RPMI8226 (cell line): Measurements from ENCODE around the gene FAM135A.
"Not testable (repeated sequence)": the region's sequence is repeated elsewhere in the genome, so short reads cannot be mapped to it uniquely, and the experiment has no call there.

Experiments
- DNase-seq: peaks from one replicate; pipeline ENCODE4 v3.0.0-alpha.2; 2015

Gene FAM135A

DNA sequence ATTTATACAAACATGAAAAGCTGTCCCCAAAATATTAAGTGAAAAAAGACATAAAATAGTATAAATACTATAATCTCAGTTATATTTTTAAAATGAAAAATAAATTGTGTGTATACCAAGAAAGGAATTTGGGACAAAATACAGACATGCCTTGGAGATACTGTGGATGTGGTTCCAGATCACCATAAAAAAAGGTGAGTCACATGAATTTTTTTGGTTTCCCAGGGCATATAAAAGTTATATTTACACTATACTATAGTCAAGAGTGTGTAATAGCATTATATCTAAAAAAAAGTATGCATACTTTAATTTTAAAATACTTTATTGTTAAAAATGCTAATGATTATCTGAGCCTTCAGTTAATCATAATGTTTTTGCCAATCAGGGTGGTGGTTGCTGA is 136.0 kb downstream of the FAM135A start:
- no peak for DNase-seq

DNA sequence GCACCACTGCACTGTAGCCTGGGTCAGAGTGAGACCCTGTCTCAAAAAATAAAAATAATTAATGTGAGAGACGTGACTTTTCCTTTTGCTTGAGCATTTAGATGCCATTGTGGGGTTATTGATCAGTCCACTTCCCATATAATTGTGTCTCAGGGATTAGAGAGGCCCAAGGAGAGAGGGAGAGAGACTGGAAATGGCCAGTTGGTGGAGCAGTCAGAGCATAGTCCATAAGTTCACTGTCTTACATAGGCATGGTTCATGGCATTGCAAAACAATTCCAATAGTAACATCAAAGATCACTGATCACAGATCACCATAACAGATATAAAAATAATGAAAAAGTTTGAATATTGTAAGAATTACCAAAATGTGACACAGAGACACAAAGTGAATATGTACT is 138.3 kb downstream of the FAM135A start:
- DNase-seq, result no peak

DNA sequence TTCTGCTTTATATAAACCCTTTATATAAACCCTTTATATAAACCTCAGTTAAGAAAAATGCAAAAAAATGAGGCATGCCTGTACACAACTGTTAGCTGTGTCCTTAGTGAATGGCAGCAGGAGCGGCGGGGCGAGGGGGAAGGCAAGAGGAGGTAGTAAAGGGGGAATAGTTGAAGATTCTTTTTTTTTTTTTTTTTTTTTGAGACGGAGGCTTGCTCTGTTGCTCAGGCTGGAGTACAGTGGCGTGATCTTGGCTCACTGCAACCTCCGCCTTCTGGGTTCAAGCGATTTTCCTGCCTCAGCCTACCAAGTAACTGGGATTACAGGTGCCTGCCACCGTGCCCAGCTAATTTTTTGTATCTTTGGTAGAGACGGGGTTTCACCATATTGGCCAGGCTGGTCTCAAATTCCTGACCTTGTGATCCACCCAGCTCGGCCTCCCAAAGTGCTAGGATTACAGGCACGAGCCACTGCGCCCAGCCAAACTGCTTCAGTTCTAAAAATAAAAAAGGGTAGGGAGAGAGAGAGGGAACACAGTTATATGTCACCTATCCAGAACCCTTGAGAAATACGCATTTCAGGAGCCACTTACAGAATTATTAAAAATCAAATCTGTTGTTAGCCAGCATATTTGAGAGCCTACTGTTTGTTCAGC is 139.1 kb downstream of the FAM135A start:
- DNase-seq, result not testable (repeated sequence)

DNA sequence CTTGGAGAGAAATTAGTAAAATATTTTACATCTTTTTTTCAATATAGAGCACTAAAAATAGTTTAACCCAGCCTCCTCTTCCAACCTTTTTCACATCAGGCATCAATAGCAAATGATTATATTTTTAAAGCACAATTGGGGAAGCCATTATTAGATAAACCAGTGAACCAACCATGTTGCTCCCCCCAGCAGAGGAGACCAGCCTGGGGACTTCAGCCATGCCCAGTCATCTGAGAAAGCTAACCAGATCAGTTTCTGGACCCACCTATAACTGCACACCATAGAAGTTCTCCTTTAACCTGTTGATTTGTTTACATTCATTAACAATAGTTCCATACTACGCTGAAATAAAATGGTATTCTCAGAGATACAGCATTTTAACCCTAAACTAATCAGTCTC is 139.7 kb downstream of the FAM135A start:
- DNase-seq, result no peak

DNA sequence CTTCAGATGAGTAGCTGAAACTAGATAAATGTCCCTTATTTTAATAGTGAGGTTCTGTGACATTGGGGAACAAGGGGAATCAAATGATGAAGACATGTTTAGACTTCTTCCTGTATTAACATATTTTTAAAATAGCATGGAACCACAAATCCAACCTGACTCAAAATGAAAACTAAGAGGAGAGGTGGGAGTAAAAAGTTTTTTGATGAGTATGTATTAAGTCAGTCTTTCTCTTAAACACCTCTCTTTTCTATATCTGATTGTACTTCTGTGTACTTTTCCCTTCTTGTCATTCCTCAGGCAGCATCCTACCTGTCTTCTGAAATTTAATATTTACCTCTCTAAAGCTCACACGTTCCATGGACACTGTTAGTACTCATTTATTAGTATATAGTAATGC is 144.7 kb downstream of the FAM135A start:
- DNase-seq, result no peak

DNA sequence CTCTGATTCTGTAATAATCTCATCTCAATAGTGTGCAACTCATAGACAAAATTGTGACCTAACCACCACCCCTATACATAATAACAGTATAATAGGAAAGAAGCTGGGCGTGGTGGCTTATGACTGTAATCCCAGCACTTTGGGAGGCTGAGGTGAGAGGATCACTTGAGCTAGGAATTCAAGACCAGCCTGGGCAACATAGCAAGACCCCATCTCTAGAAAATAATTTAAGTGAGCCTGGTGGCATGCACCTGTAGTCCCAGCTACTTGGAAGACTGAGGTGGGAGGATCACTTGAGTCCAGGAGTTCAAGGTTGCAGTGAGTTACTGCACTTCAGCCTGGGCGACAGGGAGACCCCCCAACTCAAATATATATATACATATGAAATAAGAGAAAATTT is 149.1 kb downstream of the FAM135A start:
- DNase-seq, result not testable (repeated sequence)

DNA sequence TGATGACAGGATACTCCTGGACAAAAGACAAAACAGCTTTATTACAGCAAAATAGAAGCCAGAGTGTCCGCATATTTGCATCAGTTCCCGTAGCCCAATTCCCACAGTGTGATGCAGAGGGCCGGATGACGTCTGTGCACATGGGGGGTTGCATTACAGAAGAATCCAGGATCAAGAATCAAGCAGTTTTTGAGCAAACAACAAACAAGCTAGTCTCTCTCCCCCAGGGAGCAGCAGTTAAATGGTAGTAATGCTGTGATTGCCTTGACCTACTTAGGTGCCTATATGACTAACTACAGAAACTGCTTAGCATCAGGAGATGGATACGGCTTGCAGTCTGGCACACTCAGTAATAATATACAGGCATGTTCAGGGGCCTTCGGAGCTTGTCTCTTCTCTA is 150.2 kb downstream of the FAM135A start:
- DNase-seq, result no peak

DNA sequence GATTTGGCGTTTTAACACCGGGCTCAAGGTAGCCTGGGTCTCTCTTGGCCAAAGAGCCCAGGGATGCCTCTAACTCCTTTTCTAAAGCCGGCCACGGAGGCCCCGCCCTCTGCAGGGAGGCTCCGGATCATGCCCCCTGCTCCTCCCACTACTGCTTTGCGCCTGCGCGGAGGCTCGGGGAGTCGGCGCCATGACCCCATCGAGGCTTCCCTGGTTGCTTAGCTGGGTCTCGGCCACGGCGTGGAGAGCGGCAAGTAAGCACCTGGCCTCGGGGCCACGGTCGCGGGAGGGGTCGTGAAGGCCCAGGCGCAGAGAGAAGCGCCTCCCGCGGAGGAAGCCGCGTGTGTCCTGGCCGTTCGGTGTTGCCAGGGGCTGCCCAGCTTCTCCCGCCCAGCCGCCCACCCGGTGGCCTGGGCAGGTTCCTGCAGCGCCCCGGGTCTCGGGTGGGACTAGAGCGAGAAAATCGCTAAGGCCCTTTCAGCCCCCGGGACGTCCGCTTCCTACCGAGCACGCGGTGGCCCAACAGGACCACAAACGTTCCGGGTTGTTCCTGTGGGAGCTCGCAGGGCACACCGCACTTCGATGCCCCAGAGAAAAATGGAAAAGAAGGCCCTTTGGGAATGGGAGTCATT is 153.6 kb downstream of the FAM135A start, which contains the start of gene SDHAF4:
Gene SDHAF4, plus strand, starts transcription at position 180 of the 632 bp plus-strand sequence. Its CDS starts 11 bp downstream, at position 191.
- peak; percentile 99 for DNase-seq

DNA sequence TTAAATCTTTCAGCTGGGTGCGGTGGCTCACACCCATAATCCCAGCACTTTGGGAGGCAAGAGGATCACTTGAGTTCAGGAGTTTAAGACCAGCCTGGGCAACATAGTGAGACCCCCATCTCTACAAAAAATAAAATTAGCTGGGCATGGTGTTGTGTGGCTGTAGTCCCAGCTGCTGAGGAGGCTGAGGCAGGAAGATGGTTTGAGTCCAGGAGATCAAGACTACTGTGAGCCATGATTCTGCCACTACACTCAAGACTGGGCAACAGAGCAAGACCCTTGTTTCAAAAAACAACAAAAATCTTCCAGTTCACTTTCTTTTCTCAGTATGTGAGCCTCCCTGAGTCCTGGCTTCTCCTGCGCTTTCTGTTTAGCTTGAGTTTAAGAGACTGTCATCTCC is 161.3 kb downstream of the FAM135A start:
- no peak for DNase-seq

DNA sequence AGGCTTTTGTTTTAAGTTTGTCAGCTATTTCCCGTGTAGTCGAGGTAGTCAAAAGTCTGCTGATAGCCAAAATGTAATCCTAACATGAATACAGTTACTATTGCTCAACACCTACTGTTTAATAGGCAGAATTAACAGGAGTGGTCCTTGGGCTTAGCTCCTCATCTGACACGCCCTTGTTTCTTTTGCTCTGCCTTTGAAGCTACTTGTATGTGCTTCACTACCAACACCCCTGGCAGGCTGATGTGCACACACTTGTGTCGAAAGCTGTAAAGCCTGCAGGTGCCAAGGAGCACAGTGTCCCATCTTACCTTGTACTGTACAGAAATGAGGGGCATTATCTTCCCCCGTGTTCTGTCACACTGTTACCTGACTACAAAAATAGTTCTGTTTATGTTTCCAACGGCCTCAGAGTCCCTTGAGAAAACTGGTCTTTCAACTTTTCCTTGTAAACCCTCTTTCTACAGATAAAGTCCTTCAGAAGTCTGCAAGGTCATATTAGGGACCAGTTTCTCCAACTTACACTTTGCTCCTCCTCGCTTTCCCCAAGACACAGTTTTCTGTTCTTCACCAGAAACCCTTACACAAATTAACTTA is 162.7 kb downstream of the FAM135A start:
- DNase-seq, result no peak

DNA sequence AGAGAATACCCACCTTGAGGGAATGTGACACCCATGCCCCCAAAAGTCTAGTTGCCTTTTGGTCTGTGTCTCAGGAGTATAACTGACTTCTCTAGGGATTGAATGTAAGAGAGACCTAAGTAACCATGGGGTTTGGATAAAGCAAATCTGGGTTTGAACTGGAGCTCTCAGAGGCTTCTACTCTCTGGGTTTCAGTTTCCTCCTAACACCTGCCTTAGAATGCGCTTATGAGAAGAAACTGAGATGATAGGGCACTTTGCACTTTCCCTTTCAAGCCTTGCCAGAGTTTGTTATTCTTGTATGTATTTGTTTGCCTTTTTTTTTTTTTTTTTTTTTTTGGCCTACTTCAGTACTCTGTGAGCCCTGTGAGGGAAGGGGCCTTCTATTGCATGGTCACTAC is 172.8 kb downstream of the FAM135A start:
- DNase-seq, result peak; percentile 71

DNA sequence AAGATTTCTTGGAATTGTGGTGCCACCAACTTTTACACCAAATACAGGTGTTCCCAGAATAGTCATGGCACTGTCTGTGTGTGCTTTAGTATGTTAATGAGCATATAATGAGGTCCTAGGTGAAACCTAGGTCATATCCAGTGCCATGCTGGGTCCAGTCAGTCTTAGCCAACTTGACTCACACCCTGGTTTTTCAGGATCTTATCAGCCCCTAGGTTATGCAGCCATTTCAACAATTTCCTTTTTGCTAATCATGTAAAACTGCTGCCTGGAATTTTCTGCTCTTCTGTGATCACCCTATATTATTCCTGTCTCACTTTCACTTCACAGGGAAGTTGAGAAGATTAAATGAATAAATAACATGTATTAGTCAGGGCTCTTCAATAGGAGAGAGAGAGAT is 177.1 kb downstream of the FAM135A start:
- no peak for DNase-seq

DNA sequence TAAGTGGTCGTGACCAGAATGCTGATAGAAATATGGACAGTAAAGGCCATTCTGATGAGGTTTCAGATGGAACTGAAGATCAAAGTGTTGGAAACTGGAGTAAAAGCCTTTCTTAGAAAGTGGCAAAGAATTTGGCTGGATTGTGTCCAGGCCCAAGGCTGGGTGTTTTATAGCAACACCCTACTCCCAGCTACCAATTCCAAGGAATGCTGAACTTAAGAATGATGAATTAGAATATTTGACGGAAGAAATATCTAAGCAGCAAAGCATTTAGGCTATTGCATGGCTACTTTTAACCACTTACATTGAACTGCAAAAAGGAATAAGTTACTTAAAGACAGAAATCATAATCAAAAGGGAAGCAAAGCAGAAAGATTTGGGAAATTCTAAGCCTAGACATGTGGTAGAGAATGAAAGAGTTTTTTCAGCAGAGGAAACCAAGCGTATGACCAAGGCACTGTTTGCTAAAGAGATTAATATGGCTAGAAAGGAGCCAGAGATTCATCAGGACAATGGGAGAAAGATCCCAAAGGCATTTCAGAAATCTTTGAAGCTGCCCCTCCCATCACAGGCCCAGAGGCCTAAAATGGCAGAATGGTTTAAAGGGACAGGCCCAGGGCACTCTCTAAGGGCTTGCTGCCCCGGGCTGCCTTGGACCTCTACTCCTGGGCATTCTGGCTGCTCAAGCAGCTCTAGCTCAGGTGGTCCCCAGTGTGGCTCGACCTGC is 179.2 kb downstream of the FAM135A start:
- no peak for DNase-seq

DNA sequence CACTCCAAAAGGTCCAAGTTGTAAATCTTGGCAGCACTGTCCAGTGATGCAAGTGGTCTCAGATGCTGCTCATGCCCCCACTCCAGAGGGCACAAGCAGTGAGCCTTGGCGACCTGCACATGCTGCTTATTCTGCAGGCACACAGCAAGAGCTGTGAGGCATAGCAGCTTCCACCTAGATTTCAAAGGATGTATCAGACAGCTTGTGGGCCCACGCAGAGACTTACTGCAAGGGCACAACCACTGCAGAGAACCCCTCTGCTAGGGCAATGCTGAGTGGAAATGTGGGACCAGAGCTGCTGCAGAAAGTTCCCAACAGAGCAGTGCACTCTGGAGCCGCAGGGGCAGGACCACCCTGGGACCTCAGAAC is 179.8 kb downstream of the FAM135A start:
- DNase-seq, result no peak

DNA sequence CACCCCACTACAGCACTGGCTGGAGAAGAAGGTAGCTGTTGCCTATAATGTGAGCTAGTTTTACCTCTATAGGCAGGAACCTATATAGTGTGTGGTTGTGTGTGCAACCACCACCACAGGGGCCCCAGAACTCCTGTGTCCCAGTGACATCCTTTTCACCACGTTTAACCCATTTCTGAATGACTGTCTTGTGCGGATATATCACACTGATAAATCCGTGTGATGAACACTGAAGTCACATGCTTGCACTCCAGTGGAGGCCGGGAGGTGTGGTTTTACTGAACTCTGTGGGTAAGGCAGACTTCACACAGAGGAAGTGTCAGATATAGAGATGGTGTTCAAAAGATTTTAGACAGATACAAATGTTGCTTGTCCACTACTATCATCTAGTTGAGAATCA is 185.9 kb downstream of the FAM135A start:
- no peak for DNase-seq

DNA sequence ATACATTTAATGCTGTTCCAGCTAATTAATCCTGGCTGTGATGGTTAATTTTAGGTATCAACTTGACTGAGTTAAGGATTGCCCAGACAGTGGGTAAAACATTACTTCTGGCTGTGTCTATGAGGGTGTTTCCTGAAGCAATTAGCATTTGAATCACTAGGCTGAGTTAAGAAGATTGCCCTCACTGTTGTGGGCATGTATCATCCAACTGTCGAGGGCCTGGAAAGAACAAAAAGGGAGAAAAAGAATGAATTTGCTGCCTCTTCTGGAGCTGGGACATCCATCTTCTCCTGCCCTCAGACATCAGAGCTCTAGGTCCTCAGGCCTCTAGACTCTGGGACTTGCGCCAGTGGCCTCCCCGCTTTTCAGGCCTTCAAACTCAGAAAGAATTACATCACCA is 187.7 kb downstream of the FAM135A start:
- no peak for DNase-seq

DNA sequence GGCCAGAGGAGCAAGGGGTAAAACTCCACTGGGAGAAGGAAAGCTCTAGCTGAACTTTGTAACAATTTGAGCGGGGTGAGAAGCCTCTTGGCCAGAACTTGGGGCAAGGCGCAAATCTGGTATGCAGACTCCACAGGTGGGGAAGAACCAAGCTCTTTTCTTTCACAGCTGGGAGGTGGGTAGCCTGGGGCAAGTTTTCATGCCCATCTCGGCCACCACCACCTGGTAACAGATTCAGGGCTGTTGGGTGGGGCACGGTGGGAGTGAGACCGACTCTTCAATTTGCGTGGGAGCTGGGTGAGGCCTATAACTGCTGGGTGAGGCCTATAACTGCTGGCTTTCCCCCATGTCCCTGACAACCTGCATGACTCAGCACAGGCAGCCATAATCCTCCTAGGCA is 190.9 kb downstream of the FAM135A start:
- DNase-seq, result no peak

DNA sequence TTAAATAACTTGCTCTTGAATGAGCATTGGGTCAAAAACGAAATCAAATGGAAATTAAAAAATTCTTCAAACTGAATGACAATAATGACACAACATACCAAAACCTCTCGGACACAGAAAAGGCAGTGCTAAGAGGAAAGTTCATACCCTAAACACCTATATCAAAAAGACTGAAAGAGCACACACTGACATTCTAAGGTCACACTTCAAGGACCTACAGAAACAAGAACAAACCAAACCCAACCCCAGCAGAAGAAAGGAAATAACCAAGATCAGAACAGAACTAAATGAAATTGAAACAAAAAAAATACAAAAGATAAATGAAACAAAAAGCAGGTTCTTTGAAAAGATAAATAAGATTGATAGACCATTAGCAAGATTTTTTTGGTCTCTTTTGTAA is 194.1 kb downstream of the FAM135A start:
- not testable (repeated sequence) for DNase-seq

DNA sequence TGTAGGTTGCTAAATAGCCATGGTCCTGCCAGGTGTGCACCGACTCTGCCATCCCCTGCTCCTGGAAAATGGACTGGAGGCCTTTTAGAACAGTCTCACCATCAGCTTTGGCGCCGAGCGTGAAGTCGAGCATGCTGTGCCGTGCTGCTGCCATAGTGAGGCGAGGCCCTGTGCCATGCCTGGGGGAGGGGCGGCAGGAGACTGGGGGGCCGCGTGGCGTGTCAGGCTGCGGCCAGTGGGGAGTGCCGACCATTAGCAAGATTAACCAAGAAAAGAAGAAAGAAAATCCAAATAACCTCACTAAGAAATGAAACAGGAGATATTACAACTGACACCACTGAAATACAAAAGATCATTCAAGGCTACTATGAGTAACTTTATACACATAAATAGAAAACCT is 195.9 kb downstream of the FAM135A start:
- DNase-seq, result not testable (repeated sequence)
